C4-2B (cell line): ENCODE data around the gene KAT14.

ENCODE experiments used
- H3K27ac ChIP-seq: fragments of 450-650 bp; 2 replicates; pipeline ENCODE4 v1.5.1; 2017
- ZFX ChIP-seq: fragments of 450-650 bp; IDR thresholded peaks from 2 replicates; pipeline ENCODE4 v1.6.1; 2017
- TF ChIP-seq, protein P1 (sequence below): fragments of 450-650 bp; conservative IDR thresholded peaks from 2 replicates; pipeline ENCODE4 v1.5.1; 2017; ENCODE audit warnings: mild to moderate bottlenecking

Gene KAT14

GRCh38 chr20:18138639-18139583, 1.2 kb downstream of the KAT14 start:
- TF ChIP-seq ZFX: no peak
- TF ChIP-seq, protein P1, sequence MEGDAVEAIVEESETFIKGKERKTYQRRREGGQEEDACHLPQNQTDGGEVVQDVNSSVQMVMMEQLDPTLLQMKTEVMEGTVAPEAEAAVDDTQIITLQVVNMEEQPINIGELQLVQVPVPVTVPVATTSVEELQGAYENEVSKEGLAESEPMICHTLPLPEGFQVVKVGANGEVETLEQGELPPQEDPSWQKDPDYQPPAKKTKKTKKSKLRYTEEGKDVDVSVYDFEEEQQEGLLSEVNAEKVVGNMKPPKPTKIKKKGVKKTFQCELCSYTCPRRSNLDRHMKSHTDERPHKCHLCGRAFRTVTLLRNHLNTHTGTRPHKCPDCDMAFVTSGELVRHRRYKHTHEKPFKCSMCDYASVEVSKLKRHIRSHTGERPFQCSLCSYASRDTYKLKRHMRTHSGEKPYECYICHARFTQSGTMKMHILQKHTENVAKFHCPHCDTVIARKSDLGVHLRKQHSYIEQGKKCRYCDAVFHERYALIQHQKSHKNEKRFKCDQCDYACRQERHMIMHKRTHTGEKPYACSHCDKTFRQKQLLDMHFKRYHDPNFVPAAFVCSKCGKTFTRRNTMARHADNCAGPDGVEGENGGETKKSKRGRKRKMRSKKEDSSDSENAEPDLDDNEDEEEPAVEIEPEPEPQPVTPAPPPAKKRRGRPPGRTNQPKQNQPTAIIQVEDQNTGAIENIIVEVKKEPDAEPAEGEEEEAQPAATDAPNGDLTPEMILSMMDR: no peak
- peak overlapping the region; percentile 91 for H3K27ac ChIP-seq

GRCh38 chr20:18139832-18140231, 2.2 kb downstream of the KAT14 start:
- no peak overlapping the region for H3K27ac ChIP-seq
- TF ChIP-seq, protein P1: no peak
- TF ChIP-seq ZFX: no peak

DNA sequence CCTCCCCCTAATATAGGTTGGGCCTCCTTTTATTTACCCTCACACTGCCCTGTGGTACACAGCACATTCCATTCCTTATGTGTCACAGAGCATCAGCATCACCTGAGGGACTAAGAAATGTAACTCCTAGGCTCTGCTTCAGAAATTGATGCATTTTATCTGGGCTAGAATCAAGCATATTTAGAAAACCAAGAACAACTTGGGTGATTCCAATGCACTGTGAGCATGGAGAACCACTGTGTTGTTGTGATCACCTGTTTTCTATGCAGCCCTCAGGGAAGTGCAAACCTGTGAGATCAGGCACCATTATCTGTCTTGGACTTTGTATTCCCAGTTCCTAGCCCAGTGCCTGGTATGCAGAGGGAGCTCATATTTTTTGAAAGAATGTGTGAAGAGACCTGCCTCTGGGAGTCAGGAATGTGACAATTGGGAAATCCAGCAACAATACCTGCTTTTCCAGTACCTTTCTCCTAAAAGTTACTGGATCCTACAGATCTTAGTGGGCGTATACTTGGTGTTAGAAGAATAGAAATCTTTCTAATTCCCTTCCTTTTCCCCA, 7.0 kb downstream of the KAT14 start:
- no peak overlapping the region for H3K27ac ChIP-seq
- no peak for TF ChIP-seq ZFX
- TF ChIP-seq, protein P1: no peak

DNA sequence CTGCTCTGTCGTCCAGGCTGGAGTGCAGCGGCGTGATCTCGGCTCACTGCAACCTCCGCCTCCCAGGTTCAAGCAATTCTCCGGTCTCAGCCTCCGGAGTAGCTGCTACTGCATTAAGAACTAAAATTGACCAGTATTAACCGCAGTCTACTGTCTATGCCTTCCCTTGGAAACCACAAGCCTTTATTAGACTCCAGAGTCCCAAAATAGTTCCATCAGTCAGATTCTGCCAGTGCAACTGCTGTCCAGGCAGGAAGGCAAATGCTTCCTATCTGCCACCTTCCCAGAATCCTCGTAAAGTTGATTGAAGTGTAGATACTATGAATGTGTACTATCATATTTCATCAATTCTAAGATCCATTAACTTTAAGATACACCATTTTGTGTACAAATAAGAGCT, 16.7 kb downstream of the KAT14 start:
- TF ChIP-seq, protein P1: no peak
- no peak for TF ChIP-seq ZFX
- no peak overlapping the region for H3K27ac ChIP-seq

GRCh38 chr20:18156045-18156444, 18.4 kb downstream of the KAT14 start:
- no peak overlapping the region for H3K27ac ChIP-seq
- no peak for TF ChIP-seq ZFX
- TF ChIP-seq, protein P1: no peak

DNA sequence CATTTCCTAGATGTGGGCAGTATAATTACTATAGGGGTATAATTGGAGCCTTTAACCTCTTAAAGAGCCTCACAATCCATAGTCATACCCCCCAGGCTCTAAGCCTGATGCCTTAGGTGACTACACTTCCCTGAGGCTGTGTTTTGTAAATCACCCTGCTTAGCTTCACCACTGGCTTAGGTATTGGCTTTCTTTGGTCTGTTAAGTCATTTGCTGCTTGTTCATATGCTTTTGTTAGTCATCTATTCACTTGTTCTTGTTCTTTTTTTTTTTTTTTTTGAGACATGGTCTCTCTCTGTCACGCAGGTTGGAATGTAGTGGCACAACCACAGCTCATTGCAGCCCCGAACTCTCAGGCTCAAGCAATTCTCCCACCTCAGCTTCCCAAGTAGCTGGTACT, 26.7 kb downstream of the KAT14 start:
- no peak overlapping the region for H3K27ac ChIP-seq
- no peak for TF ChIP-seq ZFX
- TF ChIP-seq, protein P1: no peak

DNA sequence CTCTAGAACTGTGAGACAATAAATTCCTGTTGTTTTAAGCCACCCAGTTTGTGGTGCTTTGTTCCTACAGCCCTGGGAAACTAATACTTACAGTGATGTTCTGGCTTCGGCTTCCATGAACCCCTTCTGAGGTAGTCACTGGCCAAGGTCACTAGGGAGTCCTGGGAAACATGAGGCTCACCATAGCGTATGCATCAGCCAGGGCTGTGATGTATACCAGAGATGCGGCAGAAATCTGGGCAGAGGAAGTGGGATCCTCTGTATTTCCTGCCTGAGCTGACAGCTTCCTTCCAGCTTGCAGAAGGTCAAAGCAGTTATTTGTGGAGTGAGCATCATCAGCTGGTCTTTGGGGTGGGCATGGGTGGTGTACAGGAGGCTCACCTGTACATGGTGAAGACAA, 27.9 kb downstream of the KAT14 start:
- TF ChIP-seq, protein P1: no peak
- no peak for TF ChIP-seq ZFX
- no peak overlapping the region for H3K27ac ChIP-seq
